T-helper 2 cell treated with Interferon-gamma antibody and Interleukin-4, amounts not matched to agents 5 μg/mL and 100 μg/mL, for 36 hours (primary cell): ENCODE measurements around the gene PTPRM.
"Not testable (repeated sequence)": the region's sequence is repeated elsewhere in the genome, so short reads cannot be mapped to it uniquely, and the experiment has no call there.

Experiments
- DNase-seq: peaks from one replicate; pipeline ENCODE4 v3.0.0; 2021; ENCODE audit warnings: low spot score
- H3K27ac Mint-ChIP-seq: one replicate; pipeline ENCODE4 v1.8.0; 2021; ENCODE audit warnings: mild to moderate bottlenecking, mixed read lengths
- H3K27me3 Mint-ChIP-seq: one replicate; pipeline ENCODE4 v1.8.0; 2021; ENCODE audit warnings: low read depth, mixed read lengths
- H3K36me3 Mint-ChIP-seq: one replicate; pipeline ENCODE4 v1.8.0; 2021; ENCODE audit warnings: low read depth, mixed read lengths
- H3K4me1 Mint-ChIP-seq: one replicate; pipeline ENCODE4 v1.8.0; 2021; ENCODE audit warnings: low read depth, mixed read lengths
- H3K4me3 Mint-ChIP-seq: one replicate; pipeline ENCODE4 v1.8.0; 2022; ENCODE audit warnings: mild to moderate bottlenecking, moderate library complexity, mixed read lengths
- H3K9me3 Mint-ChIP-seq: one replicate; pipeline ENCODE4 v1.8.0; 2021; ENCODE audit warnings: mixed read lengths

The PTPRM gene

DNA sequence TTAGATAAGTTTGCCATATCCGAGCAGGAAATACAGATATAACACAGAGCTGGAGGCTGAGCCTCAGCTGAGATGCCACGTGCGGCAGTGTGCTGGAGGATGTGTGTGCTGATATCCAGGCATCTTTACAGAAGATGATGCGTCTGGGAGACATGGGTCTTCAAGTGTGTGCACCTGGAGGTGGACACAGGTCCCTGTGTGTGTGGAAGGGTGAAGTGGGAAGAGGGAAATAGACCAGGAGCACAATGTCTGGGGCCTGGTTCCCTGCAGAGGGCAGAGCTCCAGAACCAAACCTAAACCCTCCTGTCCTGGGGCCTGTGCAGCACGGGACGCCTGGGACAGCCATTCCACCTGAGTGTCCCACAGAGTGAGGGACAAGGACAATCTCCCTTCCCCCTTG is 861.8 kb downstream of the PTPRM start:
- Mint-ChIP-seq H3K27ac (no peak overlapping the region), H3K36me3 (no peaks in the 10 kb centered on the region), H3K4me3 (no peak overlapping the region), H3K9me3 (no peaks in the 10 kb centered on the region), H3K4me1 (no peaks in the 10 kb centered on the region), H3K27me3 (no peaks in the 10 kb centered on the region)
- no peak for DNase-seq

DNA sequence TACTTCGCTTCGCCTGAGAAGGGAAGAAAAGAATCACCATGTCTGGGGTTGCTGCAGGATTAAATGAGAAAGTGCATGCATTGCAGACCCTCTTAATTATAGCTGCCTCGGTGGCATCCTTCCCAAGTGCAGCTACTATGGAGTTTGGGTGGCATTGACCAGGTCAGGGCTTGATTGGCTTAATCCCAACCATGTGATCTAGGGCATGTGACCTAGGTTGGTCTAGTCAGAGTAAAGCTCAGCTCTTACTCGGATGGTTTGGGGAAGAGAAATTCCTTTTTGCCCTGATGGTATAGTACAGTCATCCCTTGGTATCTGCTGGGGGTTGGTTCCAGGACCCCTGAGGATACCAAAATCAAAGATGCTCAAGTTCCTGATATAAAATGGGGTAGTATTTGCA is 863.9 kb downstream of the PTPRM start:
- Mint-ChIP-seq H3K27me3 (no peaks in the 10 kb centered on the region), H3K36me3 (no peaks in the 10 kb centered on the region), H3K4me1 (no peaks in the 10 kb centered on the region), H3K27ac (no peak overlapping the region), H3K9me3 (no peaks in the 10 kb centered on the region), H3K4me3 (no peak overlapping the region)
- no peak for DNase-seq

DNA sequence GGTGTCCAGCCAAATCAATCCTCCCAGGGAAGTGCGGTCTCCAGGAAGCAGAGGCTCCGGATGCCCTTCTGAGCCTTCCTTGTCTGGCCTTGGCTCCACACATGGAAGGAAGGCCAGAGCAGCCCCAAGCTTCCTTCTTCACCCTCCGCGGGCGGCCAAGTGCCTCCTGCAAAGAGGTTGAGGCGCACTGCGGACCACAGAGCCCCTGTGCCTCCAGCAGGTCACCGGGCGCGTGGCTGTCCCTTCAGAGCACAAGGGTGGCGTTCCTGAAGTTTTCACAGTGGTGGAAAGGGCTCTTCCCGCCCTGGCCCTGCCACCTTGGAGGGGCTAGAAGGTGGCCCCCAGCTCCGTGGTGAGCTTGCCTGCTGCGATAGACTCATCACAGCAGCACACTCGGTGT is 866.2 kb downstream of the PTPRM start:
- H3K4me3 Mint-ChIP-seq = no peak overlapping the region
- H3K27ac Mint-ChIP-seq = no peak overlapping the region
- no peaks in the 10 kb centered on the region for H3K9me3 Mint-ChIP-seq
- H3K4me1 Mint-ChIP-seq = no peaks in the 10 kb centered on the region
- H3K36me3 Mint-ChIP-seq = no peaks in the 10 kb centered on the region
- H3K27me3 Mint-ChIP-seq = no peaks in the 10 kb centered on the region
- no peak for DNase-seq

DNA sequence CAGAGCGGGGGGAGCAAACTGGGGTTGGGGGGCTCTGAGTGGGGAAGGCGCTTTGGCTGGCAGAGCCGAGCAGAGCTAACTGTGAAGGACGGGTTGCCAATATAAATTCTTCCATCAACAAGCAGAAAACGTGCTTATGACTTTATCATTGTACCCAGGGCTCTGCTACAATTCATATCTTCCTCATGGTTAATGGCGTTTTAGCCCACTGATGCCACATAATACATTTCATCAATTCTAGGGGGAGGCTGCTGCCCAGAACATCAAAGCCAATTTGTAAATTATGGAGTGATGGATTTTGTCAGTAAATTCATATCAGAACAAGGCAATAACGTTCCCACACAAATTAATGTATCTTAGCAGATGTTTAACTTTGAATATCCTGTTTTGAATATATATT is 866.7 kb downstream of the PTPRM start:
- H3K9me3 Mint-ChIP-seq = no peaks in the 10 kb centered on the region
- no peak overlapping the region for H3K4me3 Mint-ChIP-seq
- H3K27me3 Mint-ChIP-seq = no peaks in the 10 kb centered on the region
- DNase-seq = no peak
- H3K4me1 Mint-ChIP-seq = no peaks in the 10 kb centered on the region
- H3K36me3 Mint-ChIP-seq = no peaks in the 10 kb centered on the region
- H3K27ac Mint-ChIP-seq = no peak overlapping the region

DNA sequence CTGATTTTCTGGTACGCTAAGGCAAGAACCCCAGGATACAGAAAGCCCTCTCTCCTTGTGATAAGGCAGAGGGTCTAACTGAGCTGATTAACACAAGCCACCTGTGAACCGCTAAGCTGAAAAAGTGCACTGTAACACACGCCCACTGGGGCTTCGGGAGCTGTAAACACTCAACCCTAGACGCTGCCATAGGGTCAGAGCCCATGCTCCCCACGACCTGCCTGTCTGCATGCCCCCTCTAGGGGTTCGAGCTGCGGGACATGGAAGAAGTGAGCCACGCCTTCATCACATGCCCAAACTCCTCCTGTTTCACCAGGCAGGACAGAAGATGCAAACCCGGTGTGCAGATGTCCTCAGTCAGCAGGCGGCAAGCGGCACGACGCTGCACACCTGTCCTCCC is 868.3 kb downstream of the PTPRM start:
- no peak overlapping the region for H3K27ac Mint-ChIP-seq
- DNase-seq = no peak
- no peak overlapping the region for H3K4me3 Mint-ChIP-seq
- H3K27me3 Mint-ChIP-seq = no peaks in the 10 kb centered on the region
- H3K4me1 Mint-ChIP-seq = no peaks in the 10 kb centered on the region
- H3K36me3 Mint-ChIP-seq = no peaks in the 10 kb centered on the region
- H3K9me3 Mint-ChIP-seq = peaks cover 3% of the 10 kb centered on the region

DNA sequence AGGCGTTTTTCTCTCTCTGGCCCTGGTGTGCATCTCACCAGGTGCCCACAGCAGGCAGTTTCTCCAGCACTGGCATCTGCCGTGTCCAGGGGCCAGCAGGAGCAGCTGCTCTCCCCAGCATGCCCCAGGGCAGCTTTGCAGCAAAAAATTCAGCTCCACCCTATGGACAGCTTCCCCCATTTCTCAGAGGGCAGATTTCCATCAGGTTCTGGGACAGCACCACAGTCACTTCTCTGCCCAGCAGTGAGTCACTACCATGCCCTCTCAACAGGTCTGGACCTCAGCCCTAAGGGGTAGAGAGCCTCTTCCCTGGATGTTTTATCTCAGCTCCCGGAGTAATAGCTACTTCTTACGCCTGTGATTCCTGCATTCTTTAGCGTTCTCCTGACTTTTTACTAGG is 871.9 kb downstream of the PTPRM start:
- H3K4me1 Mint-ChIP-seq = no peaks in the 10 kb centered on the region
- no peaks in the 10 kb centered on the region for H3K27me3 Mint-ChIP-seq
- DNase-seq = no peak
- no peaks in the 10 kb centered on the region for H3K36me3 Mint-ChIP-seq
- no peak overlapping the region for H3K27ac Mint-ChIP-seq
- H3K9me3 Mint-ChIP-seq = peaks cover 3% of the 10 kb centered on the region
- no peak overlapping the region for H3K4me3 Mint-ChIP-seq

DNA sequence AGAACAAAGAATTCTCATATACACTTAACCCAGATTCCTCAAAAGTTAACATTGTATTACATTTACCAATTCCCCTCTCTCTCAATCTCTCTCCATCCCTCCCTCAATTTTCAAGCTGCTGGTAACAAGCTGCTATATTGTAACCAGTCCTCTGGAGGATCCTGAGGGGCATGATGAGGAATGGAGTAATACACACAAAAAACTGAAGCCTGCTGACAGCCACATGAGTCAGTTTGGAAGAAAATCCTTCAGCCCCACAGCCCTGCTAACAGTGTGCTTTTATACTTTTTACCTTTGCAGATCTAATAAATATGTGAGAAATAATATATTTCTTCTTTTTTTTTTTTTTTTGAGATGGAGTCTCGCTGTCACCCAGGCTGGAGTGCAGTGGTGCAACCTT is 876.4 kb downstream of the PTPRM start:
- no peak overlapping the region for H3K27ac Mint-ChIP-seq
- no peaks in the 10 kb centered on the region for H3K36me3 Mint-ChIP-seq
- H3K27me3 Mint-ChIP-seq = no peaks in the 10 kb centered on the region
- H3K9me3 Mint-ChIP-seq = peaks cover 3% of the 10 kb centered on the region
- H3K4me1 Mint-ChIP-seq = no peaks in the 10 kb centered on the region
- DNase-seq = no peak
- no peak overlapping the region for H3K4me3 Mint-ChIP-seq

DNA sequence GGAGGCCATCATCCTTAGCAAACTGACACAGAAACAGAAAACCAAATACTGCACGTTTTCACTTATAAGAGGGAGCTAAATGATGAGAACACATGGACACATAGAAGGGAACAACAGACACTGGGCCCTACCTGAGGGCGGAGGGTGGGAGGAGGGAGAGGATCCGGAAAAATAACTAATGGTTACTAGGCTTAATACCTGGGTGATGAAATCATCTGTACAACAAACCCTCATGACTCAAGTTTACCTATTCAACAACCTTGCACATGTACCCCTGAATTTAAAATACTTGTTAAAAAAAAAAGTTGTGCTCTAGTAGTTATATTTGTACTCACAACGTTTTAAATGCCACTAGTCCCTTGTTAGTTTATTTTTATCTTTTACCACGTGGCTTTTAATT is 879.8 kb downstream of the PTPRM start:
- H3K9me3 Mint-ChIP-seq, H3K27me3 Mint-ChIP-seq, H3K4me3 Mint-ChIP-seq, H3K36me3 Mint-ChIP-seq, DNase-seq, H3K4me1 Mint-ChIP-seq, H3K27ac Mint-ChIP-seq: not testable (repeated sequence)

DNA sequence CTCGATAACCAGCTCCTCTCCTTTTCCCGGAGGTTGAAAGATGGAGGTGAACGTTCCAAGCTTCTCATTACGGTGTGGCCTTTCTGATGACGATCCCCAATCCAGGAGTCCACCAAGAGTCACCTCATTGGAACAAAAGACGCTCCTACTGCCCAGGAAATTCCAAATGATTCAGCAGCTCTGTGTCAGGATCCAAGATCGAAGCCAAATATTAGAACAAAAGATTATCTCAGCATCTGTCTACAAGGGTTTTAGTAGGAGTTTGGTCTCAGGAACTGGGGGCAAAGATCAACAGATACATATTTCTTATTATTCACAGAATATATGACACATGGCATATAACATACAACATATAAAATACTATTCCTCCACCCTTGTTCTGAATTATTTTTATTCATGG is 881.0 kb downstream of the PTPRM start:
- no peaks in the 10 kb centered on the region for H3K4me1 Mint-ChIP-seq
- no peak overlapping the region for H3K27ac Mint-ChIP-seq
- H3K27me3 Mint-ChIP-seq = no peaks in the 10 kb centered on the region
- DNase-seq = no peak
- H3K36me3 Mint-ChIP-seq = no peaks in the 10 kb centered on the region
- H3K4me3 Mint-ChIP-seq = no peak overlapping the region
- H3K9me3 Mint-ChIP-seq = no peaks in the 10 kb centered on the region

DNA sequence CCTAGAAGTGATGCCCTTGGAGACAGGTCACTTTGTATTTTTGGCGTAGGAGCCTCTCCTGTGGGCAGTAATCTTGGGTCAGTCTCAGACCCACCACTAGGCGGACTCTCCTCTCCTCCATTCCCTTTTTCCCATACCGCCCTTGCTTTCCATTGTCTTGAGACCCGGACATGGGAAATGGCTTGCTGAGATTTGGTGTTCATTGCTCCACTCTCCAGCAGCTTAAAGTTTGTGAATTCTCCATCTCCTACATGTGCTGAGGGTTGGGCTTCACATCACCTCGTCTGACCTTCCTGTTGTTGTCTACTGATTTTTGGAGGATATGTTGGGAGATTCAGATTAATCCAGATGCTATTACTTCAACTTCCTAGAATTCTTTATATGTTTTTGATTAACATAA is 882.9 kb downstream of the PTPRM start:
- no peaks in the 10 kb centered on the region for H3K9me3 Mint-ChIP-seq

DNA sequence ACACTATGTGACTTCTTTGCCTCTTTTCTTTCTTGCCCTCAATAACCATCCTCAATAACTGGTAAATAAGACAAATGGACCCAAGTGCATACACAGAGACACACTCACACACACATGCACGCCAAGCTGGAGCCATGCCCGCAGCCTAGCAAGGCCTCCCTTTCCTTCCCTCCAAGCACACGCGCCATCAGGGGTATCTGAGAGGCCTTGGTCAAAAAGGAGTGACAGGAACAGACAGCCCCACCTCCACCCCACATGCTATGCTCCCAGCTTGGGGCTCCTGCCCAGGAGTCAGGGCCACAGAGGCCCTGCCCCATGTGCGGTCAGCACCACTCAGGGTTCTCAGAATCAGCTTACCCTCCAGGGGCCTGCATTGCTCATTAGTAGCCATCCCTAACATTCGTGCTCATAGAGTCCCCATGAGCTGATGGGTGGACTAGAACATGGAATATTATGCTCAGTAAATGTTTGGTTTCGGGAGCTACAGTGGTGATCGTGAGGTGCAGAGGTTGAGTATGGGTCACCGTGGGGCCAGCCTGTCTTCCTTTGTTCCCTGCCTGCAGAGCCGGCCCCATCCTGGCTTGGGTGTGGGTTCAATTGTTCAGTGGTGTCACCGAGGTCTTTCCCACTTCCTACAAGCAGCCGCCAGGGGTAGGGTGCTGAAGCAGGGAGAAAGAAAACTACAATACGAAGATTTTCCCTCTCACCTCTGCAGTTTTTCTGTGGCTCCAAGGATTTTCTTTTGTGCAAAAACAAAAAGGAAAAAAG is 884.0 kb downstream of the PTPRM start:
- no peaks in the 10 kb centered on the region for H3K36me3 Mint-ChIP-seq
- no peaks in the 10 kb centered on the region for H3K4me1 Mint-ChIP-seq
- H3K27me3 Mint-ChIP-seq = no peaks in the 10 kb centered on the region
- no peak overlapping the region for H3K4me3 Mint-ChIP-seq
- no peak for DNase-seq
- H3K27ac Mint-ChIP-seq = no peak overlapping the region
- no peaks in the 10 kb centered on the region for H3K9me3 Mint-ChIP-seq

More for the DNA sequence above, 882.9 kb downstream of the PTPRM start:
- Mint-ChIP-seq H3K27ac (no peak overlapping the region), H3K27me3 (no peaks in the 10 kb centered on the region), H3K4me3 (no peak overlapping the region), H3K4me1 (no peaks in the 10 kb centered on the region), H3K36me3 (no peaks in the 10 kb centered on the region)
- no peak for DNase-seq

DNA sequence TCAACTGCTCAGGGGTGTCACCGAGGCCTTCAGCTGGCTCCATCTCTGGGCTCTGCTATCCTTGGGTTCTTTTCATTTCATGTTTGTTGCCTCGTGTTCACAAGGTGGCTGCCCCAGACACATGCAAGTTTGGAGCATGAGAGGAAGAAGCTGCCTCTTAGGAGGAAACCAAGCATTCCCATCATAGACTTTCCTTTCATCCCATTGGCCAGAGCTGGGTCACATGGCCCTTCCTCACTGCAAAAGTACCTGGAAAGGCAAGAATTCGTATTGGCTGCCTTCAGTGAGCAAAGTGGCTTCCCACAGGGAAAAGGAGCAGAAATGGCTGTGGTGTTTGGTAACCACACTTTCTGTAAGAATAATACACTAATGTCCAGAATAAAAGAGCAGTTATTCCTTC is 886.4 kb downstream of the PTPRM start:
- H3K9me3 Mint-ChIP-seq = no peaks in the 10 kb centered on the region
- no peak overlapping the region for H3K27ac Mint-ChIP-seq
- no peak overlapping the region for H3K4me3 Mint-ChIP-seq
- no peaks in the 10 kb centered on the region for H3K36me3 Mint-ChIP-seq
- DNase-seq = no peak
- no peaks in the 10 kb centered on the region for H3K27me3 Mint-ChIP-seq
- no peaks in the 10 kb centered on the region for H3K4me1 Mint-ChIP-seq

DNA sequence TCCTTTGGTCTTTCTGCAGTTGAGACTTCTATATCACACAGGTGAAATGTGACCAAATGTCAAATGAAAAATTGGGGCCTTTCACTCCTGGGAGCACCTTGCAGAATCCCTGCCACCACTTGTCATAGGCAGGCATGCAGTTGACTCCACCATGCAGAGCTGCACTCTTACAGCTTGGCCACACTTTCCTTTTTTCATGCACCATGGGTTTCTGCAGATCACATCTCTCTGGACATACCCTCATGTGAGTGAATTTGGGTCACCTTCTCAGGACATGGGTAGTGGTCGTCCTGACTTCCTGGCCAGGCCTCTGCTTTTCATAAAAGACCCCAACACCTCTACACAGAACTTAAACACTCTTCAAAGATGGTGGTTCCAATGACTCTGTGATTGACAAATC is 887.0 kb downstream of the PTPRM start:
- H3K27ac Mint-ChIP-seq = no peak overlapping the region
- H3K9me3 Mint-ChIP-seq = no peaks in the 10 kb centered on the region
- H3K4me1 Mint-ChIP-seq = no peaks in the 10 kb centered on the region
- H3K4me3 Mint-ChIP-seq = no peak overlapping the region
- DNase-seq = no peak
- H3K27me3 Mint-ChIP-seq = no peaks in the 10 kb centered on the region
- no peaks in the 10 kb centered on the region for H3K36me3 Mint-ChIP-seq

DNA sequence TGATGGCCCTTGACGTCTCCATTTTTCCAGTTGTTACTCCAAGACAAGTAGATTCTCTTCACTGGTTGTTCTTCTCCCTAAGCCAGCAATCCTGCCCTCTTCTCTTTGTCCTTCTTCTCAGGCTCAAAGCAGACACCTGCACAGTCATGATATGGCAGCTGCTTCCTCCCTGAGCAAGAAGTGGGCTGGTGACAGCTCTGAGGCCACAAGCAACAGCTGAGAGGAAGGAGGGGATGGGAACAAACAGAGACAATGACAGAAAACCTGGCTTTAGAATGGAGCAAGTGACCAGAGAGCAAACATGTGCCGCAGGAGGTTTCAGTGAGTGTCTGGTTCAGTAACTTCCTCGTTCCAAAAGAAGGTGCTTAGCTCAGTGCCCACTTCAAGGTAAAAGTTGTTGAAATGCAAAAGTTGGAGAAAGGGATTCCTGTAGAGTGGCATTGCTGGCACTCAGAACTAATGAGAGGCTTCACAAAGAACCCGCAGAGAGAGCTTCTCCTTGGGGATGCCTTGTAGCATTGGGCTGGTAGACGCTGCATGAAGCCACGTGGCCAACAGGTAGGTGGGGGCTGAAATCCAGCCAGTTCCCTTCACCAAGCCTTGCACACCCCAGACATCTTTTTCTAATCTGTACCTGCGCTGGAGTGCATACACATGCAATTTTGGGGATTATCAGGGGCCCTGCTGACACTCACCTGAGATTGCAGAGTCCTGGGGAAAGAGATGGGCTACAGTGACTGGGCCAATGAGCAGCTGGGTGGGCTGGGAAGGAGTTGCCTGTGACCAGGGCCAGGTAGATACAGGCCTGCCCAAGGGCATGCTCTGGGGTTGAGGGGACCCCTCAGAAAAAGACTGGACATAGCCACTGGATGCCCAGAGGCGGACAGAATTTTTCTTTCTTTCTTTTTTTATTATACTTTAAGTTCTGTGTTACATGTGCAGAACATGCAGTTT is 888.8 kb downstream of the PTPRM start:
- H3K27ac Mint-ChIP-seq = no peak overlapping the region
- H3K4me1 Mint-ChIP-seq = no peaks in the 10 kb centered on the region
- no peak overlapping the region for H3K4me3 Mint-ChIP-seq
- no peak for DNase-seq
- H3K27me3 Mint-ChIP-seq = no peaks in the 10 kb centered on the region
- no peaks in the 10 kb centered on the region for H3K36me3 Mint-ChIP-seq
- H3K9me3 Mint-ChIP-seq = no peaks in the 10 kb centered on the region
